Measurements from ENCODE around the gene CTDSPL. TPM values are rescaled to one million over a fixed set of nuclear protein-coding genes. Genes with fewer than 3 reads are reported as not detected.

CTDSPL gene
- polyA plus RNA-seq, 1 of the 3 experiments (the other 2 are of a cell fraction): 22.1 TPM

GRCh38 chr3:37823189-37823588 lies 38.5 kb upstream of the CTDSPL start:
- H3K27me3 ChIP-seq (ENCODE audit: insufficient read depth): no peaks in the 10 kb centered on the region
- no peaks in the 10 kb centered on the region for H4K20me1 ChIP-seq (ENCODE audit: insufficient read depth)
- ChIA-PET POLR2A (no interaction called here), CTCF (interaction anchor here (0.6 to 1.9 kb wide), 2 partner anchors 11 to 437 kb away, joined by 3 to 5 read pairs; no protein-coding TSS in a partner anchor)
- no peak overlapping the region for H3K4me3 ChIP-seq (ENCODE audit: low read depth in 2 of 2, low read length in 1 of 2)
- H3K9ac ChIP-seq: no peak overlapping the region
- peaks cover 0 to 27% of the 10 kb centered on the region in 2 experiments; a peak in 2 of 4 replicates for H3K4me1 ChIP-seq (ENCODE audit: control insufficient read depth in 1 of 2, insufficient read depth in 2 of 2, low read depth in 1 of 2, low read length in 1 of 2)
- DNase-seq: no peak
- 79% methylated on average over 4 of the region's 4 CpGs for WGBS (ENCODE audit: low lambda C conversion rate)
- peaks cover 3 to 6% of the 10 kb centered on the region in 2 experiments for H3K36me3 ChIP-seq (replicated peaks in 1 of 2; ENCODE audit: control insufficient read depth in 1 of 2, insufficient read depth in 2 of 2, low read length in 1 of 2)
- H2AFZ ChIP-seq (ENCODE audit: low read depth): no peak overlapping the region
- H3F3A ChIP-seq (replicated peaks; ENCODE audit: insufficient read depth): no peaks in the 10 kb centered on the region
- H3K27ac ChIP-seq (ENCODE audit: low read depth in 2 of 2, low read length in 1 of 2): no peak overlapping the region
- no peaks in the 10 kb centered on the region for H3K9me3 ChIP-seq
- no peaks in the 10 kb centered on the region for H3K79me2 ChIP-seq (ENCODE audit: insufficient read depth)
- TF ChIP-seq SMC3 (IDR thresholded peaks at IDR 0.05; ENCODE audit: low read depth, low read length): no peak
- no peak for TF ChIP-seq RCOR1 (IDR thresholded peaks at IDR 0.05; ENCODE audit: low read length)
- TF ChIP-seq TCF12 (IDR thresholded peaks at IDR 0.05): no peak
- TF ChIP-seq REST (IDR thresholded peaks at IDR 0.05; ENCODE audit: low read depth, low read length): no peak
- TF ChIP-seq JUND (IDR thresholded peaks at IDR 0.05): no peak
- no peak for TF ChIP-seq MEF2A (IDR thresholded peaks at IDR 0.05; ENCODE audit: borderline replicate concordance, low read depth)
- TF ChIP-seq CTCF (IDR thresholded peaks at IDR 0.05): no peak
- no peak for TF ChIP-seq EZH2phosphoT487 (IDR thresholded peaks at IDR 0.05; ENCODE audit: borderline replicate concordance, low read depth)
- TF ChIP-seq MXI1 (IDR thresholded peaks at IDR 0.05; ENCODE audit: low read depth, low read length): no peak
- TF ChIP-seq TEAD4 (IDR thresholded peaks at IDR 0.05; ENCODE audit: borderline replicate concordance, insufficient read depth): no peak
- no peak for TF ChIP-seq PBX3 (IDR thresholded peaks at IDR 0.05)
- no peak for TF ChIP-seq IRF3 (IDR thresholded peaks at IDR 0.05; ENCODE audit: low read depth, low read length)
- no peak for TF ChIP-seq SIN3A (IDR thresholded peaks at IDR 0.05; ENCODE audit: borderline replicate concordance, low read depth, low read length)
- no peak for TF ChIP-seq RAD21 (IDR thresholded peaks at IDR 0.05; ENCODE audit: low read length)
- TF ChIP-seq YY1 (IDR thresholded peaks at IDR 0.05; ENCODE audit: low read depth): no peak
- no peak for TF ChIP-seq USF1 (IDR thresholded peaks at IDR 0.05; ENCODE audit: borderline replicate concordance, low read depth)
- H3K4me2 ChIP-seq: no peak overlapping the region
- H3K9me2 ChIP-seq: no peaks in the 10 kb centered on the region

Data from SK-N-SH (cell line).